NCI-H2029 (cell line): ENCODE measurements around the gene CFAP43.

Experiments
- DNase-seq: peaks from one replicate; lab custom pipeline; 2025; lab: John Stamatoyannopoulos, UW

The CFAP43 gene

GRCh38 chr10:104231784-104232612 is at the start of gene CFAP43:
Gene CFAP43, minus strand, starts transcription at chr10:104232364. Its CDS starts 118 bp downstream, at chr10:104232246.
- peak; percentile 79 for DNase-seq

- no peak for DNase-seq
These were observed 49.5 kb upstream of the CFAP43 start for GRCh38 chr10:104281694-104282093.

GRCh38 chr10:104279550-104280259 is 47.5 kb upstream of the CFAP43 start:
- no peak for DNase-seq

GRCh38 chr10:104277785-104278184 is 45.6 kb upstream of the CFAP43 start:
- peak; percentile 64 for DNase-seq

- DNase-seq, result no peak
These were observed 44.0 kb upstream of the CFAP43 start for GRCh38 chr10:104276192-104276591.

GRCh38 chr10:104274762-104275721 is 42.9 kb upstream of the CFAP43 start:
- no peak for DNase-seq

- DNase-seq, result no peak
These were observed 41.9 kb upstream of the CFAP43 start for GRCh38 chr10:104273899-104274575.

GRCh38 chr10:104273286-104273685 is 41.1 kb upstream of the CFAP43 start:
- no peak for DNase-seq

GRCh38 chr10:104268713-104269645 is 36.8 kb upstream of the CFAP43 start, which contains the start of gene GSTO2:
Gene GSTO2, plus strand, starts transcription at chr10:104269184. Its CDS starts 5,732 bp downstream, at chr10:104274916.
- DNase-seq, result peak; percentile 92

- no peak for DNase-seq
These were observed 36.2 kb upstream of the CFAP43 start for GRCh38 chr10:104268405-104268712.

- no peak for DNase-seq
These were observed 35.7 kb upstream of the CFAP43 start for GRCh38 chr10:104267721-104268404.

GRCh38 chr10:104264783-104265182 is 32.6 kb upstream of the CFAP43 start:
- no peak for DNase-seq

- no peak for DNase-seq
These were observed 29.9 kb upstream of the CFAP43 start for GRCh38 chr10:104262055-104262454.

- no peak for DNase-seq
These were observed 28.6 kb upstream of the CFAP43 start for GRCh38 chr10:104260775-104261115.

GRCh38 chr10:104259999-104260774 is 28.0 kb upstream of the CFAP43 start:
- no peak for DNase-seq

GRCh38 chr10:104259456-104259855 is 27.3 kb upstream of the CFAP43 start:
- no peak for DNase-seq

GRCh38 chr10:104258209-104258608 is 26.0 kb upstream of the CFAP43 start:
- DNase-seq, result no peak

GRCh38 chr10:104257235-104257634 is 25.1 kb upstream of the CFAP43 start:
- no peak for DNase-seq

GRCh38 chr10:104256335-104256961 is 24.3 kb upstream of the CFAP43 start:
- no peak for DNase-seq
